Fibroblast of pulmonary artery (primary cell): Measurements from ENCODE around the gene IFNE.

Experiments used
- DNase-seq: peaks from one replicate; pipeline ENCODE4 v3.0.0-alpha.2; 2010; ENCODE audit warnings: low read depth
- H3K4me3 ChIP-seq: replicated peaks from 2 replicates; pipeline ENCODE4 v1.5.1; 2011; ENCODE audit warnings: low read depth, mild to moderate bottlenecking, control low read depth, low read length, moderate library complexity
- CTCF ChIP-seq: IDR thresholded peaks from 2 replicates; pipeline ENCODE4 v1.5.1; 2011; ENCODE audit warnings: mild to moderate bottlenecking, control low read depth, low read length, inconsistent platforms; ENCODE audit errors: missing control alignments

Gene IFNE

GRCh38 chr9:21482213-21482612, at the start of gene IFNE:
Gene IFNE (minus strand): TSS chr9:21482313. CDS start chr9:21481694, 619 bp downstream.
- TF ChIP-seq CTCF = no peak

GRCh38 chr9:21528123-21528808, 46.2 kb upstream of the IFNE start:
- H3K4me3 ChIP-seq = no peak overlapping the region
- TF ChIP-seq CTCF = no peak
- no peak for DNase-seq

More at GRCh38 chr9:21482213-21482612, at the start of gene IFNE:
- DNase-seq = no peak
- H3K4me3 ChIP-seq = no peak within 1 kb of the TSS

GRCh38 chr9:21527579-21527978, 45.5 kb upstream of the IFNE start:
- no peak for TF ChIP-seq CTCF
- DNase-seq = no peak
- H3K4me3 ChIP-seq = no peak overlapping the region

GRCh38 chr9:21525174-21525573, 43.1 kb upstream of the IFNE start:
- H3K4me3 ChIP-seq = no peak overlapping the region
- DNase-seq = no peak
- TF ChIP-seq CTCF = no peak

- DNase-seq = no peak
- H3K4me3 ChIP-seq = no peak overlapping the region
- no peak for TF ChIP-seq CTCF
Measured at GRCh38 chr9:21524099-21524830, 42.2 kb upstream of the IFNE start.

GRCh38 chr9:21523021-21524014, 41.2 kb upstream of the IFNE start:
- no peak for TF ChIP-seq CTCF
- H3K4me3 ChIP-seq = no peak overlapping the region
- DNase-seq = no peak
